IMR-90 (cell line): ENCODE data around the gene OR7A5. TPM values are rescaled to one million over a fixed set of nuclear protein-coding genes. Genes with fewer than 3 reads are reported as not detected.

Source experiments
- ATAC-seq: fragments of 200-7000 bp; cut with Tn5 transposase; 2 replicates; pipeline ENCODE4 v1.9.1; 2020; ENCODE audit warnings: low read depth, mild to moderate bottlenecking, moderate library complexity
- BruUV-seq: library from RNA; stranded (reverse); fragments of 400-500 nt; replicated peaks from 2 replicates; lab custom pipeline; 2021; lab: Mats Ljungman, UMichigan
- CTCF ChIA-PET: fragments of 300-600 bp; formaldehyde crosslinking; extraction: SDS; loops from one replicate; lab custom pipeline; 2021; ENCODE audit warnings: antibody characterized with exemption; lab: Yijun Ruan, JAX
- POLR2A ChIA-PET: fragments of 300-600 bp; sonication (Branson Sonifier 250); formaldehyde crosslinking; loops from one replicate; lab custom pipeline; 2022; ENCODE audit warnings: antibody characterized with exemption; ENCODE audit not compliant: unreplicated experiment; lab: Charles Lee
- DNase-seq: peaks from one replicate; pipeline ENCODE4 v3.0.0; 2013
- H2AFZ ChIP-seq: replicated peaks from 2 replicates; pipeline ENCODE3; 2013; ENCODE audit warnings: low read length, mild to moderate bottlenecking; ENCODE audit not compliant: poor library complexity
- H2AK5ac ChIP-seq: 2 replicates; pipeline ENCODE4 v1.6.1; 2013; ENCODE audit warnings: low read depth, low read length, inconsistent platforms
- H2AK9ac ChIP-seq: replicated peaks from 2 replicates; pipeline ENCODE3; 2013; ENCODE audit warnings: mild to moderate bottlenecking, low read depth, low read length, moderate library complexity; ENCODE audit not compliant: poor library complexity
- H2BK120ac ChIP-seq: 2 replicates; pipeline ENCODE4 v1.6.1; 2013; ENCODE audit warnings: low read depth, low read length, inconsistent platforms
- H2BK15ac ChIP-seq: 3 replicates; pipeline ENCODE4 v1.6.1; 2013; ENCODE audit warnings: low read depth, low read length, inconsistent platforms
- H2BK20ac ChIP-seq: 2 replicates; pipeline ENCODE4 v1.6.1; 2013; ENCODE audit warnings: low read depth, mild to moderate bottlenecking, inconsistent platforms, low read length, moderate library complexity
- H2BK5ac ChIP-seq: 2 replicates; pipeline ENCODE4 v1.6.1; 2013; ENCODE audit warnings: mild to moderate bottlenecking, low read depth, low read length, inconsistent platforms; ENCODE audit not compliant: poor library complexity, severe bottlenecking
- H3K14ac ChIP-seq: replicated peaks from 2 replicates; pipeline ENCODE4 v1.6.1; 2013; ENCODE audit warnings: low read depth, low read length, inconsistent platforms
- H3K18ac ChIP-seq: 2 replicates; pipeline ENCODE4 v1.6.1; 2013; ENCODE audit warnings: low read depth, low read length, control low read depth
- H3K23ac ChIP-seq: 2 replicates; pipeline ENCODE4 v1.6.1; 2013; ENCODE audit warnings: low read depth, low read length, inconsistent platforms
- H3K27ac ChIP-seq: 2 replicates; pipeline ENCODE4 v1.5.1; 2013; ENCODE audit warnings: mild to moderate bottlenecking, control low read depth, low read length; ENCODE audit not compliant: insufficient read depth
- H3K27me3 ChIP-seq: 2 replicates; pipeline ENCODE4 v1.6.1; 2013; ENCODE audit warnings: low read length; ENCODE audit not compliant: control insufficient read depth, insufficient read depth
- H3K36me3 ChIP-seq: 2 replicates; pipeline ENCODE4 v1.6.1; 2013; ENCODE audit warnings: low read length, mixed read lengths; ENCODE audit not compliant: control insufficient read depth, insufficient read depth
- H3K4ac ChIP-seq: 2 replicates; pipeline ENCODE4 v1.6.1; 2013; ENCODE audit warnings: low read depth, low read length, inconsistent platforms
- H3K4me1 ChIP-seq: 2 replicates; pipeline ENCODE4 v1.6.1; 2013; ENCODE audit warnings: low read length, mixed read lengths; ENCODE audit not compliant: control insufficient read depth, insufficient read depth
- H3K4me2 ChIP-seq: 2 replicates; pipeline ENCODE4 v1.6.1; 2013; ENCODE audit warnings: low read depth, mild to moderate bottlenecking, control low read depth, low read length, moderate library complexity
- H3K4me3 ChIP-seq: 2 replicates; pipeline ENCODE4 v1.5.1; 2013; ENCODE audit warnings: low read depth, mild to moderate bottlenecking, control low read depth, low read length, moderate library complexity; ENCODE audit not compliant: insufficient read depth
- H3K56ac ChIP-seq: 2 replicates; pipeline ENCODE4 v1.6.1; 2013; ENCODE audit warnings: low read length, inconsistent platforms; ENCODE audit not compliant: insufficient read depth; ENCODE audit errors: extremely low read depth
- H3K79me1 ChIP-seq, 2 experiments: 2 replicates each; pipeline ENCODE4 v1.6.1; 2013; ENCODE audit warnings: low read length in 2 of 2, inconsistent platforms in 1 of 2, low read depth in 1 of 2
- H3K9ac ChIP-seq: 2 replicates; pipeline ENCODE4 v1.6.1; 2013; ENCODE audit warnings: low read depth, low read length, control low read depth
- H3K9me1 ChIP-seq: 2 replicates; pipeline ENCODE4 v1.6.1; 2013; ENCODE audit warnings: low read length, inconsistent platforms; ENCODE audit not compliant: insufficient read depth
- H3K9me3 ChIP-seq: 2 replicates; pipeline ENCODE4 v1.6.1; 2013; ENCODE audit warnings: low read length; ENCODE audit not compliant: control insufficient read depth, insufficient read depth
- H4K20me1 ChIP-seq: 2 replicates; pipeline ENCODE4 v1.6.1; 2013; ENCODE audit warnings: low read length, inconsistent platforms; ENCODE audit not compliant: insufficient read depth
- H4K5ac ChIP-seq: 2 replicates; pipeline ENCODE4 v1.6.1; 2013; ENCODE audit warnings: mild to moderate bottlenecking, low read depth, low read length, control low read depth
- H4K8ac ChIP-seq, 2 experiments: 2 replicates each; pipeline ENCODE4 v1.6.1; 2013; ENCODE audit warnings: low read depth in 2 of 2, low read length in 2 of 2, control low read depth in 1 of 2, inconsistent platforms in 1 of 2
- H4K91ac ChIP-seq: 2 replicates; pipeline ENCODE4 v1.6.1; 2013; ENCODE audit warnings: low read depth, low read length, inconsistent platforms; ENCODE audit not compliant: insufficient read depth
- POLR2A ChIP-seq: IDR thresholded peaks from 2 replicates; pipeline ENCODE4 v1.6.1; 2012; ENCODE audit warnings: mild to moderate bottlenecking, low read depth, low read length
- WGBS, 2 experiments: methylation state at CpG; one replicate each; pipeline versions ENCODE4 v1.1.5 to v1.1.7; 2013; ENCODE audit warnings: missing lambda C conversion rate in 2 of 2; ENCODE audit not compliant: insufficient read length in 1 of 2; ENCODE audit errors: extremely low coverage in 2 of 2; 5-methylcytosine and 5-hydroxymethylcytosine counted together
- dilution Hi-C: fragments of 300-500 bp; cut with HindIII; formaldehyde crosslinking; loops from one replicate; pipeline ENCODE4 v1.14.3; 2018; ENCODE audit warnings: low sequenced_read_pairs; ENCODE audit not compliant: unreplicated experiment
- in situ Hi-C: fragments of 300-500 bp; cut with MboI; formaldehyde crosslinking; loops from 3 replicates; pipeline ENCODE4 v1.14.3; 2019; ENCODE audit warnings: low sequenced_read_pairs, inconsistent platforms, mixed read lengths
- intact Hi-C: fragments of 100-400 bp; cut with micrococcal nuclease; formaldehyde crosslinking; loops from 2 replicates; pipeline ENCODE4 v1.10.0; 2022
- polyA plus RNA-seq, 3 experiments: library from polyadenylated mRNA; depleted of rRNA; stranded (reverse); fragments of >200 nt; gene quantifications; 2 replicates each; pipeline ENCODE4 v1.2.3, GENCODE V29; 2012; ENCODE audit warnings: low replicate concordance in 1 of 3
- total RNA-seq: library from RNA; depleted of rRNA; stranded (reverse); fragments of >200 nt; gene quantifications from 2 replicates; pipeline ENCODE4 v1.2.3, GENCODE V29; 2012

Gene OR7A5
- total and polyA plus RNA-seq, 2 of the 4 experiments (the other 2 are of a cell fraction): not detected

GRCh38 chr19:14804765-14805164 lies 30.2 kb downstream of the OR7A5 start:
- ChIA-PET CTCF (no interaction called here), POLR2A (no interaction called here)
- Histone ChIP-seq H2BK5ac (no peak overlapping the region), H3K79me1 (no peaks in the 10 kb centered on the region), H4K20me1 (no peaks in the 10 kb centered on the region), H4K91ac (no peak overlapping the region), H3K27ac (no peak overlapping the region), H3K4me3 (no peak overlapping the region), H3K27me3 (no peaks in the 10 kb centered on the region), H3K9me1 (no peaks in the 10 kb centered on the region), H2BK20ac (no peak overlapping the region), H2AK9ac (no peak overlapping the region), H2BK15ac (no peak overlapping the region), H3K9ac (no peak overlapping the region), H3K4me2 (no peak overlapping the region), H4K8ac (no peak overlapping the region), H2AK5ac (no peak overlapping the region), H3K36me3 (no peaks in the 10 kb centered on the region), H3K18ac (no peak overlapping the region), H3K56ac (no peak overlapping the region), H3K4me1 (no peaks in the 10 kb centered on the region), H3K9me3 (peaks cover 3% of the 10 kb centered on the region; the same call in 1 of the 2 replicates), H3K23ac (no peak overlapping the region), H3K4ac (no peak overlapping the region), H2BK120ac (no peak overlapping the region), H3K14ac (no peak overlapping the region), H2AFZ (no peak overlapping the region), H4K5ac (no peak overlapping the region)
- DNase-seq (no peak), ATAC-seq (no peak)
- in situ Hi-C loops (no loop called here), intact Hi-C loops (no loop called here), dilution Hi-C loops (no loop called here)
- TF ChIP-seq POLR2A: no peak
- WGBS, 2 experiments: no CpG with 5 or more reads among the region's 3 CpGs
- BruUV-seq: no TSS peak
